ENCODE measurements around the gene NME3.

GRCh38 chr16:1775846-1776671 lies 4.7 kb upstream of the NME3 start:
- TF ChIP-seq CTCF (IDR thresholded peaks at IDR 0.05) (no peak), POLR2A (IDR thresholded peaks at IDR 0.05) (no peak)
